ENCODE measurements around the gene INTS1.

INTS1 gene

DNA sequence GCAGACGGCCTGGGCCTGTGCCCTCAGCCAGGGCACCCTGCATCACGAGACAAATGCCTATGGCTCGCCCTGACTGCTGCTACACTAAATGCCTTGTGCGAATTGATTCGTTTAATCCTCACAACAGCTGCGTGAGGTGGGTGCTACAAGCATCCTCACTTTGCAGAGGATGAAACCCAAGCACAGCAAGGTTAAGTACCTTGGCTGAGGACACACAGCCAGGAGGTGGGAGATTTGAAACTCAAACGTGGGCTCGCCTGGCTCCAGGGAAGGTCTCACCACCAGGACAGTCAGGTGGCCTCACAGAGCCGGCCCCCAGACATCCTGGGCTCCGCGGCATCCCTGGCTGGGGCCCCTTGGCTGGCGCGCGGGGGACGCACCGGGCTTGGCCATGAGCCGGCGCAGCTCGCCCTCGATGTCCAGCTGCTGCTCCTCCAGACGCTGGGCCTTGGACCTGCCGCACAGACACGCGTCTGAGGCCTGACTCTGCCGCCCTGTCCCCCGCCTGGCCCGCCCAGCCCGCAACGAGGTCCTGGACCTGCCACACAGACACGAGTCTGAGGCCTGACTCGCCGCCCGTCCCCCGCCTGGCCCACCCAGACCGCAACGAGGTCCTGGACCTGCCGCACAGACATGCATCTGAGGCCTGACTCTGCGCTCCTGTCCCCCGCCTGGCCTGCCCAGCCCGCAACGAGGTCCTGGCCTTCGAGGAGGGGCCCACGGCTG lies 66.9 kb downstream of the INTS1 start:
- H3K36me3 ChIP-seq (ENCODE audit: insufficient read depth, low read length): peaks cover 3% of the 10 kb centered on the region; the same call in 1 of the 2 replicates
- no peak overlapping the region for H3K4me3 ChIP-seq (ENCODE audit: low read depth, low read length)
- no peak overlapping the region for H3K27ac ChIP-seq (ENCODE audit: low read depth, low read length)
- no peaks in the 10 kb centered on the region for H3K79me2 ChIP-seq (ENCODE audit: control insufficient read depth, insufficient read depth, low read length, unreplicated experiment)
- H2AFZ ChIP-seq (ENCODE audit: low read length, unreplicated experiment): no peak overlapping the region
- H3K4me1 ChIP-seq (ENCODE audit: control insufficient read depth, insufficient read depth, low read length, unreplicated experiment): no peaks in the 10 kb centered on the region
- H3K27me3 ChIP-seq (ENCODE audit: insufficient read depth, low read length): no peaks in the 10 kb centered on the region

- peaks cover 3% of the 10 kb centered on the region; the same call in 1 of the 2 replicates for H3K36me3 ChIP-seq (ENCODE audit: insufficient read depth, low read length)
- no peak overlapping the region for H3K27ac ChIP-seq (ENCODE audit: low read depth, low read length)
- no peaks in the 10 kb centered on the region for H3K79me2 ChIP-seq (ENCODE audit: control insufficient read depth, insufficient read depth, low read length, unreplicated experiment)
- H3K27me3 ChIP-seq (ENCODE audit: insufficient read depth, low read length): no peaks in the 10 kb centered on the region
- no peak overlapping the region for H2AFZ ChIP-seq (ENCODE audit: low read length, unreplicated experiment)
- H3K4me1 ChIP-seq (ENCODE audit: control insufficient read depth, insufficient read depth, low read length, unreplicated experiment): no peaks in the 10 kb centered on the region
- H3K4me3 ChIP-seq (ENCODE audit: low read depth, low read length): no peak overlapping the region
These were observed 67.6 kb downstream of the INTS1 start for GRCh38 chr7:1436608-1437007.

DNA sequence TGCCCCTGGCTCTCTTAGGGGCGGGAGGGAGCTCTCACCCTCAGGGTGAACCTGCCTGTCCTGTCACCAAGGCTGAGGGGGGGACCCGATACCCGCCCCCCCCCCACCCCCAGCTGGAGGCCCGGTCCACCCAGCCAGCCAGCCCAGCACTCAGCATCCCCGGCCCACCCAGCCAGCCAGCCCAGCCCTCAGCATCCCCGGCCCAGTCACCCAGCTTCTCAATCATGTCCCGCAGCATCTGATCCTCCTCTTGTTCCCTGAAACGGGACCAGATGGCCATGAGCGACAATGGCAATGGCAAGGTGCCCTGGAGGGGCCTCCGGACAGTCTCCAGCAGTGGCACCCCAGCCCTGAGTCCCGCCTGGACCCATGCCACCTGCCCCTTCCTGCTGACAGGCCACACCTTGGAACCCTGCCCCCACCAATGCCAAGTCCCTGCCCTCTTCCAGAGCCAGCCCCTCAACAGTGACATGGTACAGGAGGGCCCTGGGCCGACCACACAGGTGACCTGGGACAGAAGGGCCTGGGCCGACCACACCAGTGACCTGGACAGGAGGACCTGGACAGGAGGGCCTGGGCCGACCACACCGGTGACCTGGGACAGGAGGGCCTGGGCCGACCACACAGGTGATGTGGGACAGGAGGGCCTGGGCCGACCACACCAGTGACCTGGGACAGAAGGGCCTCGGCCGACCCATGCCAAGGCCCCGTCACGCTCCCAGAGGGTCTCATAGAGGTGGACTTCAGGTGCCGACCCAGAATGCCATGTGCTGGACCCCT lies 69.1 kb downstream of the INTS1 start:
- no peaks in the 10 kb centered on the region for H3K27me3 ChIP-seq (ENCODE audit: insufficient read depth, low read length)
- H3K79me2 ChIP-seq (ENCODE audit: control insufficient read depth, insufficient read depth, low read length, unreplicated experiment): no peaks in the 10 kb centered on the region
- no peaks in the 10 kb centered on the region for H3K36me3 ChIP-seq (ENCODE audit: insufficient read depth, low read length)
- H3K27ac ChIP-seq (ENCODE audit: low read depth, low read length): no peak overlapping the region
- H2AFZ ChIP-seq (ENCODE audit: low read length, unreplicated experiment): no peak overlapping the region
- no peak overlapping the region for H3K4me3 ChIP-seq (ENCODE audit: low read depth, low read length)
- no peaks in the 10 kb centered on the region for H3K4me1 ChIP-seq (ENCODE audit: control insufficient read depth, insufficient read depth, low read length, unreplicated experiment)

GRCh38 chr7:1434165-1434718 lies 69.9 kb downstream of the INTS1 start:
- Histone ChIP-seq H3K79me2 (ENCODE audit: control insufficient read depth, insufficient read depth, low read length, unreplicated experiment) (no peaks in the 10 kb centered on the region), H3K27me3 (ENCODE audit: insufficient read depth, low read length) (no peaks in the 10 kb centered on the region)

DNA sequence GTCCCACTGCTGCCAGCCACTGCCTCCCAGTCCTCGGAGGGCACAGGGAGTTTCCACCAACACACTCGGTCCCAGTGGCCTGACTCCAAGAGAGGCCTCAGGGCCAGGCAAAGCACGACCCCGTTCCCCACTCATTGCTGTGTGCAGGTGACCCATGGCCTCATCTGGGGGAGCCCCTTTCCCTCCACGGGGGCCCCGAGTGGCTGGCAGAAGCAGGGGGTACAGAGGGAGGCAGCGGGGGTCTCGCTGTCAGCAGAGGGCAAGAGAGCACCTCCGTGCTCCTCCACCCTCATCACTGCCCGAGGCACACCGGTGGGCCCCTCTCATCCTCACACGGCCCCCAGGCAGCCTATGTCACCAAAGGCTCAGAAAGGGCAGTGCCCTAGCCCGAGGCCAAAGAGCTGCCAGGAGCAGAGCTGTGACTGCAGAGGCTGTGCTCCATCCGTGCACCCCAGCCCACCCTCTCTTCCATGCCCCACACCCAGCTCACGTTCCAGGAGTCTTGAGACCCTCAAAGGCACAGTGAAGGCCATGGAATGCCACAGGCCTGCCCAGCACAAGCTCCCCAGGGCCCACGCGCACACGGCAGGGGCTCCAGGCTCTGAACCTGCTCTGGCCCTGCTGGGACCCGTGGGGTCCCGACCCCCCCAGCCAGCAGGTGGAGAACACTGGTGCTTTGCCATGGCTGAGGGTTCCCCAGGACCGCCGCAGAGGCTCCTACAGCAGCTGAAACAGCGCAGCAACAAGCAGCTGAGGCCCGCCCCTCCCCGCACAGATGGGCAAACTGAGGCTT lies 70.9 kb downstream of the INTS1 start:
- no peak overlapping the region for H3K27ac ChIP-seq (ENCODE audit: low read depth, low read length)
- no peaks in the 10 kb centered on the region for H3K36me3 ChIP-seq (ENCODE audit: insufficient read depth, low read length)
- no peaks in the 10 kb centered on the region for H3K27me3 ChIP-seq (ENCODE audit: insufficient read depth, low read length)

More at GRCh38 chr7:1434165-1434718, 69.9 kb downstream of the INTS1 start:
- Histone ChIP-seq H3K36me3 (ENCODE audit: insufficient read depth, low read length) (no peaks in the 10 kb centered on the region), H3K4me3 (ENCODE audit: low read depth, low read length) (no peak overlapping the region), H3K4me1 (ENCODE audit: control insufficient read depth, insufficient read depth, low read length, unreplicated experiment) (no peaks in the 10 kb centered on the region), H2AFZ (ENCODE audit: low read length, unreplicated experiment) (no peak overlapping the region), H3K27ac (ENCODE audit: low read depth, low read length) (no peak overlapping the region)

DNA sequence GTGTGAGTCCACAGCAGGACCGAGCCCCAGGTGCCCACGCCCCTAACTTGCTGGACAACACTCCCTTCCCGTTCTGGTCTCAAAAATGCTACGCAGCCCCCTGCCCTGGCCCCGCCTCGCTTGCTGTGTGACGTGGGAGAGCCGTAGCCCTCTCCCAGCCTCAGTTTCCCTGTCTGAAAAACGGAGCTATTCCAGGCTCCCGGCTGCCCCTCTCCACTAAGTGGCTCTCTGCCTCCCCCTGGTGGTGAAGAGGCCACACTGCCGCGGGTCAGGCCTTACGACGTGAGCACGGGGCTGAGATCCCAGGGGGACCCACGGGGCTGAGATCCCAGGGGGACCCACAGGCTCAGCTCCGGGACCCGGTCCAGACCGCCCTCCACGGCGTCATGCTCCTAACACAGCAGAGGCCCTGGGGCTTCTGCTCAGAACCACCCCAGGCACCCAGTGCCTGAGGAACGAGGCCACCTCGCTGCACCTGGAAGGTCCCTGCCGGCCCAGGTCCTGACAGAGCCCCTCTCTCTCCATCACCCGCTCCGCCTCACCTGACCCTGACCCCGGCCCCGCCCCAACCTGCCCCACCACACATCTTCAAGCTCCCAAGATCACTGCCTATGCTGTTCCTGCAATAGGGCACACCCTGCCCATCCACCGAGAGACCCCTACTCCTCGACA lies 71.6 kb downstream of the INTS1 start:
- Histone ChIP-seq H3K4me3 (ENCODE audit: low read depth, low read length) (no peak overlapping the region), H3K4me1 (ENCODE audit: control insufficient read depth, insufficient read depth, low read length, unreplicated experiment) (no peaks in the 10 kb centered on the region), H3K27ac (ENCODE audit: low read depth, low read length) (no peak overlapping the region), H2AFZ (ENCODE audit: low read length, unreplicated experiment) (no peak overlapping the region), H3K36me3 (ENCODE audit: insufficient read depth, low read length) (no peaks in the 10 kb centered on the region), H3K79me2 (ENCODE audit: control insufficient read depth, insufficient read depth, low read length, unreplicated experiment) (no peaks in the 10 kb centered on the region), H3K27me3 (ENCODE audit: insufficient read depth, low read length) (no peaks in the 10 kb centered on the region)

More for the DNA sequence above, 70.9 kb downstream of the INTS1 start:
- Histone ChIP-seq H3K4me3 (ENCODE audit: low read depth, low read length) (no peak overlapping the region), H2AFZ (ENCODE audit: low read length, unreplicated experiment) (no peak overlapping the region), H3K79me2 (ENCODE audit: control insufficient read depth, insufficient read depth, low read length, unreplicated experiment) (no peaks in the 10 kb centered on the region), H3K4me1 (ENCODE audit: control insufficient read depth, insufficient read depth, low read length, unreplicated experiment) (no peaks in the 10 kb centered on the region)

DNA sequence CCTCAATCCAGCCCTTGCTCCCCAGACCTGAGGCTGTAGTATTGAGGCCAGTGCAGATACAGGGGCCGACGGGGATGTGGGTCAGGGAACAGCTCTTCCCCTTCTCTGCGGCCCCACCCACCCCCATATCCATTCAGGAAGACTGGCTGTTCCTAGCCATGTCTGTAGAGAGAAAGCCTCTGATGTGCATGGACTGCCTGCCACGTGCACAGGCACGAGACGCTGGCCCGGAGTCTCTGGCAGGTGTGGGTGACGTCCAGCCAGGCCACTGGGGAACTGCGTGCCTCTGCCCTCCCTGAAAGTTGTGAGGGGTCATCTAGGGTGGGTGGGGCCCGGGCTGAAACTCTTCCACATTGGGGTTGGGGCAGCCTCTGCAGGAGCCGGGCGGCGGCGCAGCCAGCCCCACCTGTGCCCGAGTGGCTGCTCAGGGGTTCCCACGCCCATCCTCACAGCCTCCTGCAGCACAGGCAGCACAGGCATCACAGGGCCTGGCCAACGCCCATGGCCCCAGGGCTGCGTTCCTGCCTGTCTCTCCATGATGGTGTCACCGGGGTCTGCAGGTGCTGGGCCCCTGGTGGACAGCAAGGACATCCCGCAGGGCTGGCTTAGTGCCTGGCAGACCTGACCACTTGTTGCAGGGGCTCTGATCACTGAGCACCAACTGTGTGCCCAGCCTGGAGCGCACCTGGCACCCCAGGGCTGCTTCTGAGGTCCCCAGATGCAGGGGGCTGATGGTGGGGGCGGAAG lies 72.4 kb downstream of the INTS1 start:
- Histone ChIP-seq H3K4me3 (ENCODE audit: low read depth, low read length) (no peak overlapping the region), H3K27ac (ENCODE audit: low read depth, low read length) (no peak overlapping the region), H3K36me3 (ENCODE audit: insufficient read depth, low read length) (no peaks in the 10 kb centered on the region), H2AFZ (ENCODE audit: low read length, unreplicated experiment) (no peak overlapping the region), H3K79me2 (ENCODE audit: control insufficient read depth, insufficient read depth, low read length, unreplicated experiment) (no peaks in the 10 kb centered on the region), H3K27me3 (ENCODE audit: insufficient read depth, low read length) (no peaks in the 10 kb centered on the region), H3K4me1 (ENCODE audit: control insufficient read depth, insufficient read depth, low read length, unreplicated experiment) (no peaks in the 10 kb centered on the region)

DNA sequence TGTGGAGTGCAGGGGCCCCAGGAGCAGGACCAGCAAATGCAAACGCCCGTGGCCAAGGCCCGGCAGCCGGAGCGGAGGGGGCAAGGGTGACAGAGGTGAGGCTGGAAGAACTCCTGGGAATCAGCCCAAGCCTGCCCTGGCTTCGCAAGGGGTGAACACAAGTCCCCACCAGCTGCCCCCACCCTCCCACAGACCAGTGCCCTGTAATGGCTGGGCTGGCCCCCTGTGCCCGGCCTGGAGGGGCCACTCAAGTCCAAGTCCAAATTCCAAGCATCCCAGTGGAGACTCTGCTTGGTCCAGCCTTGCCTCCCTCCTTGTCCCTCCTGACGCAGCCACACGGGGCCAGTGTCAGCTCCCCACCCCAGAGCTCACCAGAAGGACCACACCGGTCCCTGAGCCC lies 73.0 kb downstream of the INTS1 start:
- H3K27me3 ChIP-seq (ENCODE audit: insufficient read depth, low read length): no peaks in the 10 kb centered on the region
- no peaks in the 10 kb centered on the region for H3K79me2 ChIP-seq (ENCODE audit: control insufficient read depth, insufficient read depth, low read length, unreplicated experiment)
- H2AFZ ChIP-seq (ENCODE audit: low read length, unreplicated experiment): no peak overlapping the region
- H3K4me3 ChIP-seq (ENCODE audit: low read depth, low read length): no peak overlapping the region
- H3K27ac ChIP-seq (ENCODE audit: low read depth, low read length): no peak overlapping the region
- no peaks in the 10 kb centered on the region for H3K36me3 ChIP-seq (ENCODE audit: insufficient read depth, low read length)
- no peaks in the 10 kb centered on the region for H3K4me1 ChIP-seq (ENCODE audit: control insufficient read depth, insufficient read depth, low read length, unreplicated experiment)

- Histone ChIP-seq H3K79me2 (ENCODE audit: control insufficient read depth, insufficient read depth, low read length, unreplicated experiment) (no peaks in the 10 kb centered on the region), H2AFZ (ENCODE audit: low read length, unreplicated experiment) (no peak overlapping the region), H3K4me1 (ENCODE audit: control insufficient read depth, insufficient read depth, low read length, unreplicated experiment) (no peaks in the 10 kb centered on the region), H3K4me3 (ENCODE audit: low read depth, low read length) (no peak overlapping the region), H3K27me3 (ENCODE audit: insufficient read depth, low read length) (no peaks in the 10 kb centered on the region), H3K27ac (ENCODE audit: low read depth, low read length) (no peak overlapping the region), H3K36me3 (ENCODE audit: insufficient read depth, low read length) (no peaks in the 10 kb centered on the region)
These were observed 73.9 kb downstream of the INTS1 start for GRCh38 chr7:1430056-1430845.
